ENCODE data around the gene AGPAT3.

GRCh38 chr21:43930074-43930847 is 65.2 kb downstream of the AGPAT3 start:
- TF ChIP-seq CTCF (IDR thresholded peaks at IDR 0.05; ENCODE audit: extremely low read depth in 1 of 2, insufficient read depth in 1 of 2, low read depth in 1 of 2, low read length in 2 of 2) (no peak), MAX (IDR thresholded peaks at IDR 0.05; ENCODE audit: insufficient read depth, insufficient read length) (no peak), POLR2A (IDR thresholded peaks at IDR 0.05; ENCODE audit: low read depth, low read length) (no peak)
